AG04450 (cell line): ENCODE results near the gene CYB5B. TPM values are rescaled to one million over a fixed set of nuclear protein-coding genes. Genes with fewer than 3 reads are reported as not detected.

Experiments
- CTCF ChIA-PET: fragments of 300-600, 350-600 bp; formaldehyde crosslinking; extraction: SDS; loops from one replicate; lab custom pipeline; 2022; ENCODE audit warnings: antibody characterized with exemption, inconsistent platforms; lab: Charles Lee
- POLR2A ChIA-PET: fragments of 350-600 bp; formaldehyde crosslinking; extraction: SDS; loops from one replicate; lab custom pipeline; 2021; ENCODE audit warnings: antibody characterized with exemption, inconsistent platforms; lab: Yijun Ruan, JAX
- DNase-seq: peaks from one replicate; pipeline ENCODE4 v3.0.0-alpha.2; 2011; ENCODE audit warnings: low read depth, low spot score
- H3K27ac ChIP-seq: one replicate; pipeline ENCODE4 v1.5.1; 2012; ENCODE audit warnings: low read depth, low read length, control low read depth
- H3K27me3 ChIP-seq: one replicate; pipeline ENCODE4 v1.6.0; 2012; ENCODE audit warnings: low read length; ENCODE audit not compliant: control insufficient read depth, insufficient read depth
- H3K4me3 ChIP-seq: 2 replicates; pipeline ENCODE4 v1.5.1; 2011; ENCODE audit warnings: mild to moderate bottlenecking, low read depth, low read length, control low read depth
- H3K9me3 ChIP-seq: 2 replicates; pipeline ENCODE4 v1.5.1; 2012; ENCODE audit warnings: low read length; ENCODE audit not compliant: control insufficient read depth, insufficient read depth
- CTCF ChIP-seq: IDR thresholded peaks from 2 replicates; pipeline ENCODE4 v1.5.1; 2011; ENCODE audit warnings: low read depth, low read length, control low read depth, inconsistent platforms
- polyA minus RNA-seq: library from RNA; depleted of rRNA, polyadenylated mRNA; stranded (reverse); fragments of >200 nt; gene quantifications from 2 replicates; pipeline ENCODE4 v1.2.3, GENCODE V29; 2011; rRNA and poly(A)+ RNA removed
- polyA plus RNA-seq: library from polyadenylated mRNA; depleted of rRNA; stranded (reverse); fragments of >200 nt; gene quantifications from 2 replicates; pipeline ENCODE4 v1.2.3, GENCODE V29; 2011; rRNA removed

CYB5B gene
- polyA plus RNA-seq: 148 and 155 TPM in 2 replicates
- 83.9 and 91.5 TPM in 2 replicates for polyA minus RNA-seq

- no peak for TF ChIP-seq CTCF
- POLR2A ChIA-PET: interaction anchor here (0.5 to 1.1 kb wide), 3 partner anchors 14 to 25 kb away, joined by 3 read pairs; no protein-coding TSS in a partner anchor
Observed at GRCh38 chr16:69424053-69424934, at the start of gene CYB5B. TSS of gene CYB5B (plus strand) at chr16:69424619. CDS start at chr16:69424684, 65 bp downstream.

GRCh38 chr16:69376393-69377059 is 47.9 kb upstream of the CYB5B start:
- ChIA-PET CTCF (no interaction called here), POLR2A (interaction anchor here (0.6 to 0.7 kb wide), 2 partner anchors 10 to 220 kb away, joined by 3 to 12 read pairs; no protein-coding TSS in a partner anchor)
- TF ChIP-seq CTCF: no peak
- H3K9me3 ChIP-seq: no peaks in the 10 kb centered on the region
- no peak for DNase-seq
- H3K27ac ChIP-seq: no peak overlapping the region
- no peak overlapping the region for H3K4me3 ChIP-seq
- no peaks in the 10 kb centered on the region for H3K27me3 ChIP-seq

More at GRCh38 chr16:69424053-69424934, at the start of gene CYB5B:
- peak; percentile 92 for DNase-seq
- CTCF ChIA-PET: interaction anchor here (0.9 to 1.6 kb wide), 3 partner anchors 25 to 27 kb away, joined by 3 to 4 read pairs (median 4); no protein-coding TSS in a partner anchor
- Histone ChIP-seq H3K9me3 (no peaks in the 10 kb centered on the region; the same call in none of the 2 replicates), H3K27ac (peak within 1 kb of the TSS; percentile 70), H3K4me3 (peak within 1 kb of the TSS; percentile 97), H3K27me3 (no peaks in the 10 kb centered on the region)

- ChIA-PET POLR2A (no interaction called here), CTCF (interaction anchor here (0.8 to 1.3 kb wide), 2 partner anchors 18 to 377 kb away, joined by 3 read pairs; partner anchors contain the start of gene NOB1)
- no peaks in the 10 kb centered on the region for H3K27me3 ChIP-seq
- H3K9me3 ChIP-seq: no peaks in the 10 kb centered on the region
- H3K27ac ChIP-seq: no peak overlapping the region
- TF ChIP-seq CTCF: no peak
- no peak overlapping the region for H3K4me3 ChIP-seq
- no peak for DNase-seq
Observed at GRCh38 chr16:69378036-69378435, 46.4 kb upstream of the CYB5B start.

- H3K4me3 ChIP-seq: no peak overlapping the region
- TF ChIP-seq CTCF: no peak
- H3K9me3 ChIP-seq: no peaks in the 10 kb centered on the region
- POLR2A ChIA-PET: no interaction called here
- CTCF ChIA-PET: interaction anchor here (0.6 to 1.2 kb wide), 3 partner anchors 16 to 376 kb away, joined by 3 to 4 read pairs (median 3); partner anchors contain the start of gene NOB1
- DNase-seq: no peak
- H3K27ac ChIP-seq: no peak overlapping the region
- no peaks in the 10 kb centered on the region for H3K27me3 ChIP-seq
Observed at GRCh38 chr16:69378760-69379159, 45.7 kb upstream of the CYB5B start.
